DMS 273 (cell line): ENCODE results near the gene TMEM14A.
A peak's percentile ranks its signal among the peaks of the same experiment; 100 is the strongest.

Source experiments
- DNase-seq: peaks from one replicate; lab custom pipeline; 2025; ENCODE audit not compliant: unreplicated experiment; lab: John Stamatoyannopoulos, UW

Gene TMEM14A

GRCh38 chr6:52670502-52671409, at the start of gene TMEM14A:
TMEM14A (plus strand) TSS chr6:52671113; CDS start chr6:52677103, 5,990 bp downstream.
- DNase-seq = peak; percentile 96

- no peak for DNase-seq
These were observed 49.3 kb upstream of the TMEM14A start for GRCh38 chr6:52621631-52622030.

GRCh38 chr6:52622810-52623209, 48.1 kb upstream of the TMEM14A start:
- no peak for DNase-seq

GRCh38 chr6:52632011-52632410, 38.9 kb upstream of the TMEM14A start:
- no peak for DNase-seq

GRCh38 chr6:52634211-52634610, 36.7 kb upstream of the TMEM14A start:
- DNase-seq = no peak

- no peak for DNase-seq
These were observed 35.8 kb upstream of the TMEM14A start for GRCh38 chr6:52635049-52635577.

- DNase-seq = no peak
These were observed 34.1 kb upstream of the TMEM14A start for GRCh38 chr6:52636830-52637229.

- no peak for DNase-seq
These were observed 31.4 kb upstream of the TMEM14A start for GRCh38 chr6:52639493-52639892.

- DNase-seq = no peak
These were observed 30.7 kb upstream of the TMEM14A start for GRCh38 chr6:52640170-52640569.

GRCh38 chr6:52640916-52641315, 30.0 kb upstream of the TMEM14A start:
- no peak for DNase-seq

- no peak for DNase-seq
These were observed 29.5 kb upstream of the TMEM14A start for GRCh38 chr6:52641388-52641787.

GRCh38 chr6:52641826-52642225, 29.1 kb upstream of the TMEM14A start:
- DNase-seq = no peak

- DNase-seq = no peak
These were observed 28.5 kb upstream of the TMEM14A start for GRCh38 chr6:52642368-52642767.

GRCh38 chr6:52643158-52643557, 27.8 kb upstream of the TMEM14A start:
- no peak for DNase-seq

- peak; percentile 10 for DNase-seq
These were observed 26.7 kb upstream of the TMEM14A start for GRCh38 chr6:52644253-52644652.

- DNase-seq = no peak
These were observed 24.9 kb upstream of the TMEM14A start for GRCh38 chr6:52645976-52646375.

GRCh38 chr6:52647199-52647598, 23.7 kb upstream of the TMEM14A start:
- DNase-seq = no peak

GRCh38 chr6:52649536-52650160, 21.3 kb upstream of the TMEM14A start:
- no peak for DNase-seq

- no peak for DNase-seq
These were observed 20.0 kb upstream of the TMEM14A start for GRCh38 chr6:52650941-52651340.

- no peak for DNase-seq
These were observed 17.8 kb upstream of the TMEM14A start for GRCh38 chr6:52653151-52653550.

- DNase-seq = no peak
These were observed 16.9 kb upstream of the TMEM14A start for GRCh38 chr6:52654007-52654406.

GRCh38 chr6:52654592-52654991, 16.3 kb upstream of the TMEM14A start:
- DNase-seq = no peak
